Lung microvascular endothelial cell (primary cell): ENCODE data around the gene GRID1. TPM values are rescaled to one million over a fixed set of nuclear protein-coding genes. Genes with fewer than 3 reads are reported as not detected.

Experiments used
- DNase-seq, 2 donors: peaks; one replicate each; pipeline versions ENCODE4 v3.0.0 to v3.0.0-alpha.2; 2010; ENCODE audit warnings: low read depth in 2 of 2
- total RNA-seq: library from RNA; depleted of rRNA; stranded (reverse); fragments of >200 nt; gene quantifications from 2 replicates; pipeline ENCODE4 v1.2.1, GENCODE V29; 2014

Gene GRID1
- total RNA-seq, 1 donor from 2014 or later: not detected

DNA sequence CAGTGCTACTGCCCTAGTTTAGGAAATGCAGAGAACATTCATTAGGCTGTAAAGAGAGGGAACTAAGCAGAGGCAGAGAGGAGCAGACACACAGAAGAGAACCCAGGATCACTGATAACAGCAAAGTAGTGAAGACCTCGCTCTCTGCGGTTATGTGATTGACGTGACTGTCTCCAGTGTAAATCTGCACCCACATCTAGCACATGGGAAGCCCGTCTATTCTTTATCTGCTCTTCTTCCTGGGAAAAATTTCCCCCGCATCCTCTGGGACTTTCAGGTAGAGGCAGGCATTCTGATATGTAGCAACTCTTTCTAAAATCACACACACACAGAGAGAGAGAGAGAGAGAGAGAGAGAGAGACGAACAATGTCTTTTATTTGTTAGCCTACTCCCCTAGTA, 699.6 kb downstream of the GRID1 start:
- DNase-seq: no peak

DNA sequence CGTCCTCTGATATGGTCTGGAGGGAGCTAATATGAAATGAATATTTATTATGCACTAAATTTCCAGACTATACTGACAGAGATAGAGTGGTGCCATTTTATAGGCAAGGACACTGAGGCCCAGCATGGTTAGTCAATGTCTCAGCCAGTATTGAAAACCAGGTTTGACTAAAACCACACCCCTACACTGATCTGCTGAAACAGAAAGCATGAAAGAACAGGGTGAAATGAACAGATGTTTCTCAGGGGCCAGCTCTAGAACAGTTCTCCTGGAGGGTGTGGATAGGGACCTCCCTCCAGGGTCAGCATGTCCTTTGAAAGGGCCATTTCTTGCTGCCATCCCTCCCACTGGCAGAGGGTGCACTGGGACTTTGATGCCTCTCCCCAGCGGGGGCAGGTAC, 700.5 kb downstream of the GRID1 start:
- DNase-seq: no peak

DNA sequence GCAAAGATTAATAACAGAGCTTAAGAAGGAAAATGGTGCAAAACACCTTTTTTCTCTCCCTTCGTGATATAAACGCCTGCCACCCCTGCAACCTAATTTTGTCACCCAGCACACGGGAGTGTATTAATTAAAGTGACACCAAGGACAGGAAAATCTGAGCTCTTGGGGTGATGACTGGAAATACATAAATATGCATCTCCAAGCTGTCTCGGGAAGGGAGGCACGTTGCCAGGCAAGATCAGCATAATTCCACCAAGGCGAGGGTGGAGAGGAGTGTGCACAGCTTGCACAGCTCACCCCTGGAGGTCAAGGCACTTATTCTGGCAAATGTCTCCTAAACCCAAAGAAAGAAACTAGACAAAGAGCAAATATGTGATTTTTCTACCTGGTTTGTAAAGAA, 700.9 kb downstream of the GRID1 start:
- DNase-seq: no peak

DNA sequence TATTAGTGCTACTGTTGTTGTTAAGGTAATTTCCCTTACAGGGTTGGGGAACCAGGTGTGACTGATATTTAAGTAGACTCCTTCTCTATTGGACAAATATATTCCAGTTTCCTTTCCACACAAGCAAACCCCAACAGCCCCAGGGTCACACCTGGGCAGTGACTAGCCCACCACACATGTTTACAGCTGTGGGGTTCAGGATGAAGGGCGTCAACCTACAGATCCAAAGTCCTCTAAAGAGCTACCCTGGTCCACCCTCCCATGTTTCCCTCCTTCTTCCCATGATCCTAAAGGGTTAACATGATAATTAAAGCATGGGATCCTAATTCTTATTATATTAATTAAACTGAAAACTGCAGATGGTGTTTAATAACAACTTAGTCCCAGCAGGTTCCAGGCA, 701.5 kb downstream of the GRID1 start:
- DNase-seq: no peak

DNA sequence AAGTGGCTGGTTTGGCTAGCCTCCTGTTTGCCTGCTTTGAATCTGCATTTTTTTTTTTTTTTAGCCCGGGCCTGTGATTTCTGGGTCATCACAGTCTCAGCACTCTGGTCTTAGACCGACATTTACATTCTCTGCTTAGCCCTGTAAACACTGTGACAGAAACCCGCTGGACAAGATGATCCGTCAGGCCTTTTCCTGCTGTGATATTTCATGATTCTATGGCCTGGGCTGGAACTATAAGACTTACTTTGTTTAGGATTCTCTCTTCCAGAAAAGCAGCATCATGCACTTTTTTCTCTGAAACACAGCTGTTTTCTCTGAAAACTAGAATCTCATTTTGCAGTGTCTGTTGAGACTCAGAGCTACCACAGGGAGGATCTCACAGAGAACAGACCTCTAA, 705.5 kb downstream of the GRID1 start:
- DNase-seq: no peak

DNA sequence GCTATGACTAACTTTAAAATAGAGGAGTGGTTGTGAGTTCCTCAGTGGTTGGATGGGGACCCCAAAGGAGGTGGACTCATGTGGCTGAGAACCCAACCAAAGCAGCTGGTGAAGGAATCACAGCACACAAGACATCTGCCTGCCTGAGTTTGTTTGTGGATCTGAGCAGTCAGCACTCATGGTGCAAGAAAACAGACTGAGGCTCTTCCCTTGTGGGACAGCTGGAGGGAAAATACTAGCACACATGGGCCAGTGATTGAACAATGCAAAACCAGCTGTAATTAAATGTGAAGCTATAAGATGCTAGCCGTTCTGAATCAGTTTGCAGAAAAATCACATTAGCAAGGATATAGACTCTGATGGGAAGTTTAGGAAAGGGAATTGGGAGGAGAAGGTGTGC, 707.3 kb downstream of the GRID1 start:
- DNase-seq: no peak

DNA sequence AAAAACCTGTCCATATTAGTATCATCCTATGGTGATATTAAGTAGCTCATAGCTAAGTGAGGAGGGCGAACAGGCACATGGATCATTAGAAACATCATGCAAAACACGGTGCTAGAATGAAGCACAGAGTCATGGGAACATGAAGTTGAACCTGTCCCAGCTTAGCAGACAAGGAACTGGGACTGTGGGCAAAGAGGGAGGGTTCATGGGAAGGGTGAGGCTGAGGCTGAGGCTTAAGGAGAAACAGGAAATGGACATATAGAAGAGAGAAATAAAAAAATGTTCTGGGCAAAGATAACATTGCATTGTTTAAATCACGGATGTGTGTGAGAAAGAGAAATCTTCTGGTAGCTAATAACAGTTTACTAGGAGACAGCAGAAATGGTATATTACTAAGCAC, 708.1 kb downstream of the GRID1 start:
- no peak for DNase-seq

DNA sequence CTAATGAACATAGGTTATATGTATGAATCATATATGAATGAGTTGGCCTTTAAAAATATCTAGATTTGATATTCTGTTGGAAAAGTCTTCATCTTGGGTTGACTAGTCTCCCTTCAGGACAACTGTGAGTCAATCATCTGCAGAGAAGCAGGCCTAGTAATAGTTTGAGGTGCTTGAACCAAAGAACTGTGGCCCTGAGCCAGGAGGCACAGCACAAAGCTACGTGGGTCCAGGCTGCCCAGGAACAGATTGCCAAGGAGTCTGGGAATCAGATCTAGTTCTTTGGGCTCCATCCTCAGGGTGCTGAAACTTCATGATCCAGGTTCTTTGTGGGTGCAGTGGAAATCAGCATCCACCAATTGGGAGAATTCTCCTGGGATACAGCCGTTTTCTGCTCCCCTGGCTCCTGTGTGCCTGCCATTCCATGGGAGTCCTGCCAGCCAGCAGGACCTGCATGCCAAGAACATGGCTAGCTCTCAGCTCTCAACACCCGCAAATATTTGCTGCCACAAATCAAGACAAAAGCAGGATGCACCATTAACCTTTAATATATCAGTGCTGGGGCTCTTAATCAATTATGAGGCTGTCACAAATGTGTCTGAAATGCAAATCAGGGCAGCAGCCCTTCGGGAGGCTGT, 709.0 kb downstream of the GRID1 start:
- DNase-seq: no peak

DNA sequence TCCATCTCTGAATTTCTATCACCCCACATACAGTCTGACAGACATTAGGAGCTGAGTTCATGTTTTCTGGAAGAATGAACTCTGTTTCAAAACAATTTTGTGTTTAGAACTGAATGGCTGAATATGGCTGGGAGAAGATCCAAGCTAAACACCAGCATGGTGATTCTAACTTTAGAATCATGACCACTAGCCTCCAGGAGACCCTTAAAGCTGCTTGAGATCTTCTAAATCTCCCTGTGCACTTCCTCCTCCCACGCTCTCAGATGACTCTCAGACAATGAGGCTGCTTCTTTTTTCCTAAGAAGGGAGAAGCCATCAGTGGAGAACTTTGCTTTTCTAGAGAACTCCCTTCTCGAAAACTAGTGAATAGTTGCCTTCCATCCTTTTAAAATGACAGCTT, 711.2 kb downstream of the GRID1 start:
- no peak for DNase-seq

DNA sequence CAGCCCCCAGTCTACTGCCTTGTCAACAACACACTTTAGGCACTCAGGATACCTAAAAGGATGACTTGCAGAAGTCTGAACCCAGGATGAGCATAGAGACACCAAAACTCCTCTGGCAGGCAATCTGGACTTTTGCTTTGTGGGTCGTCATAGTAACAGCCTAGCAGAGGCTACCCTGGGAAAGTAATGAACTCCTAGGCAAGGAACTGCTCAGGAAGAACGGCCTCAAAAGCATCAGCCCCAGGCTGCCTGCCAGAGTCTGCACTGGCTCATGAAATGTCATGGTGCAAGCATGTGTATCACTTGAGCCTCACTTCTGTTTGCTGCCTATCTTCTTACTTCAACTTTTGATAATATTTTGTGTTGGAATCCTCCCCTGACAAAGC, 715.1 kb downstream of the GRID1 start:
- DNase-seq: no peak

DNA sequence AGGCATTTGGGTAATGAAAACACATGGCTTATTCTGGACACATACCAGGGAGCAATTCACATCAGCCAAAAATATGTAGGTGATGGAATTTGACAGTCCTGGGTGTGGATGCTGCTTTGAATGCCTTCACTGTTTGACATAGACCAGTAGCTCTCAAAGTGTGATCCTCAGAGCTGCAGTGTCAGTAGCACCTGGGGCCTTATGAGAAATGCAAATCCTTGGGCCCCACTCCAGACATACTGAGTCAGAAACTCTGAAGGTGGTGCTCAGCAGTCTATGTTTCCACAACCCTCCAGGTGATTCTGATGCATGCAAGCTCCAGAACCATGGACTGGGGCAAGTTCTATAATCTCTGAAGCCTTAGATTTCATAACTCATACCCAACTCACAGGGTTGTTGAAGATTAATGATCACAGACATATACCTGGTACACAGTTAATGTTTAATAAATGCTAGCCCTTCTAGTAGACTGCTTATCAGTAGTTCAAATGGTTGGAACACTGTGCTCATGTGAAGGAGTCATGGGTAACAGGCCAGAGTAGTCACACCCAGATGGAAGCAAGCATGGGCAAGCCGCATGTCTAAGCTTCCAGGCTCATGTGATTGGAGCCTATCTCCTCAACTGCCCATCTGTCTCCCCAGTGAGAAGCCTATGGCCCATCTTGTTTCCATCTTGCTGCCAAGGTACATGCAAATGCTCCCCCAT, 715.7 kb downstream of the GRID1 start:
- no peak for DNase-seq

DNA sequence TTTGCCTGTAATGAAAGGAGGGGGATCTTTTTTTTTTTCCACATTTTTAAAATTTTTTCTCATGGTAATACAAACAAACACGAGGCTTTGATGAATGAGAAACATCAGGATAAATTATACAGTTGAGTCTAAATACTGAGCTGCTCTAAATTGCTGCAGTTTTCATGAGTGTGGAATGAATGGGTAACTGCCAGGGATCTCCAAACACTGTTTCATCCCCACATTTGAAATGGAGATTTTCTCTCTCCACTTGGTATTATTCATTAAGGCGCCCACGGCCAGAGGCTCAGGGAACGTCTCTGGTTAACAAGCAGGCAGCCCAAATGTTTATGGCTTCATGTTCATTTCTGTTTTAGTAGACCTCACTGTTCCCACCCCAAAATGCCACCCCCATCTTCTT, 717.1 kb downstream of the GRID1 start:
- DNase-seq: no peak

DNA sequence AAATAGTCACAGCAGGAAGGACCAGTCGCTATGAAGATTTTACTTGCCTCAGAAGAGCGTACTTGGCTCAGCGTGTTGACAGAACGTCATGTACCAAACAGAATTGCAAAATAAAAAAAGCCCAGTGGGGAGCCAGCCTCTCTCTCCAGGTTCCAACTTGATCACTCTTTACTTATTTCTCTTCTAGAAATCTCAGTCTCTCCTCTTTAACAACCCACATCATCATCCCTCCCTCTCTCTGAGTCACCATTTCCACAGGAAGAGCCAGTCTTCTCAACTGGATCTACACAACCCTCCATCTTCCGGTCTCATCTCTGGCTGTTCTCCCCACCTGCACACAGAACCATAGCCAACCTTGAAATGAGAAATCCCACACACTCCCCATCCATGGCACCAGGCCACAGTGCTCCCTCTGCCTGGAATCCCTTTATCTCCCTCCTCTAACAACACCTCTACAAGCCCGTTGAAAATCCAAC, 718.3 kb downstream of the GRID1 start:
- peak in 1 of 2 donors; percentile 70 for DNase-seq

DNA sequence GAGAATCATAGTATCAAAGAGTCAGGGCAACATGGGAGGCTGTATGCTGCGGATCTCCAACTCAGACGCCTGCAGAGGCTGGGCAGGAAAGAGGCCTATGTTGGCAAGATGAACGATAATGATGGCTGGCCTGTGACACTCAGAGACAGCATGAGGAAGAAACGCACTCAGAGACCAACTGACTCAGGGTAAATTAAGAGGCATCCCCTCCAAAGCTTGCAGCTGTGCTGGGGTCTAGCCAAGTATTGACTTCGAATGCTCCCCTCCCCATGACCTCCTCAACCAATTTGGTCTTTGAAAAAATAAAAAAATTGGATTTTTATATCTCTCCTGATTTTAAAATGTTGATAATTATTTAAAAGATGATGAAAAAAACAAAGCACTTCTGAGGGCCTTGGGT, 718.9 kb downstream of the GRID1 start:
- DNase-seq: no peak

DNA sequence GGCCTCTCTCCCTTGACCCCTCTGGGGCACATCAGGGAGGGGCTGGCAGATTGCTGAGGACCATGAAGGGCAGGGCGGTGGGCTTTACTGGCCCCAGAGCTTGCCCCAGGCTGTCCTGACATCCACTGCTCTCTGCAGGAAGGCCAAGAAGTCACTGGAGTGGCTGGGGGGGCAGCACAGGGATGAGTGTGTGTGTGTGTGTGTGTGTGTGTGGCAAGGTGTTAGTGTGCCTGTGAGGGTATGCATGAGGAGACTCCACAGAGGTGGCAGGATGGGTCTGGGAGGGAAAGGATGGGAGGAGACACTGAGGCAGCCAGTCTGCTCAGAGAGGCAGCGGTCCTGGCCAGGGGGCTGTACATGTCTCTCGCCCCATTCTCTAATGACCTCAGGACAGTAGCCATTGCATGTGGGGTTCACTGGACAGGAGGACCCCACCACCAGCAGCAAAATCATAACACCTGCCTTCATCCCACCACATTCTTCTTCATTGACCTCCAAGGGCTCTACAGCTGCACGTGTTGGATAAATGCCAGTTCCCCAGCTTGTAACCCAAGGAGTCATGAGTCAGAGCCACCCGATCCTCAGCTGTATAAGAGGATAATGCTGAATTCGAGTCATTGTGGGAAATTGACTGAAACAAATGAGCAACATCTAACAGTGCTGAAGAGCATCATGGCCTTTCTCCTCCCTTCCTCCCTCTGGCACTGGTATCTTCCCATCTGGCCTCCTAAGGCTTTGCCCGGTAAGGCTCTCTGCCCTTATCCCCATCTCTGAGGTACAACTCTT, 720.5 kb downstream of the GRID1 start:
- peak in 1 of 2 donors; percentile 68 for DNase-seq

DNA sequence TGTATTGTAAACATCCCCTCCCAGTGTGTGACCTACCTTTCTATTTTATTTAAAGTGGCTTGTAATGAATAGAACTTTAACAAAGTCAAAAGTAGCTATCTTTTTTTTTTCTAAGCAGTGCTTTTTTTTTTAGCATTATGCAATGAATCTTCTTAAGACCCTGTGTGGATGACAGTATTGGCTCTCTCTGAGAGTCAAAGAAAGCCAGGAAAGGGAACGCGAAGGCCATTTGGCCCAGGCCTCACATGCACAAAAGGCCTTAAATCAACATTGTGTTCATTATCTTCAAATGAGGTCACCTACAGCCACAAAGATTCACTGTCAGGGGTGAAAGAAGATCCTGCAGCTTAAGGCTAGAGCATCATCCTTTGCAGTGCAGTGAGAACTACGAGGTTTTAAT, 721.5 kb downstream of the GRID1 start:
- no peak for DNase-seq

DNA sequence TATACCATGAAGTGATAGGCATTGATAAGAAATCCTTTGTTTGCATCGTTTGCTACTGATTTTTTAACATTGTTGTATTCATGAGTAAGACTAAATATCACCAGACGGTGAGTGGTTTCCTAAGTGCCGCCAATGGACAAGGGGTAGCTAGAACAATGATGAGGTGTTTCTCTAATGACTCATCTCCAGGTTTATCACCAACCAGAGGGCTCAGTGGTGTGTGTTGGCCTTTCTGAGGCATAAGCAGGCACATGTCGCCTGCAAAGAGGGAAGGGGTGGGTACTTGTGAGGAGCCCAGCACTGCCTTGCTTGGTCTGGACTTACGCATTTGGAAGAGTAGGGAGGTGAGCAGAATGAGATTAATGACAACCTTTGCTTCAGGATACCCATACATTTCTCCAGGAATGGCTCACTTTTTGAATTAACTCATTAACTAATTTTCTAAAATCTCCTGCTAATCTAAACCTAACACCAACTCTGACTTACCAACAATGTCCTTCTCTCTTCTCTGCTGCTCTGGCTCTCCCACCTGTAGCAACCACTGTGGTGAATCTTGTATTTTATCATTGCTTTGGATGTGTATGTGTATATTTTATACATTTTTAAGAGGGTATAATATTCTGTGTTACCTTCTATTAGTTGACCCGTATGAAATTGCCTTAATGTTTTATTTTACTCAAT, 722.6 kb downstream of the GRID1 start:
- peak; percentile 45 to 60 for DNase-seq

DNA sequence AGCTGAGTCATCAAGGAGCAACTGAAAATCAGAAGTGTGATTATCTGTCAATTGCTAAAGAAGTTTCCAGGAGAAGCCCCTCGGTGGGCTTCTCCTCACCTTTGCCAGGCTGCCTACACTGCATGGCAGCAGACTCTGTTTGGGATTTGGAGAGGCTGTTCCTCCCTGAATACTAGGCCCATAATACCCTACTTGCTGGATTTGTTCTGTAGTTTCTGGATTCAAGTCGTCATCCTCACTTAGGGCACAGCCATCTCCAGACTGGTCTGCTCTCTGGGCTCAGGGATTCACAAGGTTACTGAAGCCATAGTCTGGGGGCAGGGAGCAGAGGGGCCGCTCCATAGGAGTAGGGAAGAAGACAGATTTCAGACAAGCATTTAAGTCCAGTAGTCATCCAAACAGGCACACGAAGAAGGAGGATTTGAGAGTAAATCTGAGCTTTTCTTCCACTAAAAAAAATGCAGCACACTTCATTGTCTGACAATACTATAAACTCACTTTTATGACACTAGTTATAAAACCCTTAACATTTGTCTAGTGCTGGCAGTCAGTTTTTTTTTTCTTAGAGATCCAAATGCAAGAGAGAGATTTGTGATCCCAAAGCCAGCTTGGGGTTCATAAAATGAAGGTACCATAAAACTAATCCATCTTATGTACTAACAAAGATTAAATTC, 723.3 kb downstream of the GRID1 start:
- DNase-seq: no peak

DNA sequence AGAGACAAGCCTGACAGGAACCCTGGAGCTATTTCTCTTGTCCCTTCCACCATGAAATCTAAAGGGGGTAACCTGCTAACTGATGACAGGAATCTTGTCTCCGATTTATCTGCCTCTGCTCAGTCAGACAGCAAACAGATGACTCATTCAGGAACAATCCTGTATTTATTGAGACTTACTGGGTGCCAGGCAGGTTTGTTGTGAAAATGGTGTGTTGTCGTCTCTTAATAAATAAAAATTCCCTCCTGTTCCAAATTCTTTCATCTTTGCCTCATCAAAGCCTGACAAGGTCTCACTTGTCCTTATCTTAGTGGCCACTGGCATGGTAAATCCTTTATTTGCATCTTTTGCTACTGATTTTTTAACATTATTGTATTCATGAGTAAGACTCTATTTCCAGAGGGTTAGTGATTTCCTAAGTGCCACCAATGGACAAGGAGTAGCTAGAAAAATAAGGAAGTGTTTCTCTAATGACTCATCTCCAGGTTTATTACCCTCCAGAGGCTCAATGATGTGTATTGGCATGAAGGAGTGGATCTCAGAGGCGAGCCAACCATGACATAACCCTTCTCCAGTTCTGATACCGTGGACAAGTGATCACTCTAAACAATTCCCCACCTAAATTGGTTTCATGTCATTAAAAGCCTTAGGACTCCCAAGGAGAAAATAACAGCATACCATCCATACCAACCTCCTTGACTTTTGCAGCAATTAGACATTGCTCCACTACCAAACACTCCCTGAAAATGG, 724.0 kb downstream of the GRID1 start:
- DNase-seq: peak; percentile 43 to 72

DNA sequence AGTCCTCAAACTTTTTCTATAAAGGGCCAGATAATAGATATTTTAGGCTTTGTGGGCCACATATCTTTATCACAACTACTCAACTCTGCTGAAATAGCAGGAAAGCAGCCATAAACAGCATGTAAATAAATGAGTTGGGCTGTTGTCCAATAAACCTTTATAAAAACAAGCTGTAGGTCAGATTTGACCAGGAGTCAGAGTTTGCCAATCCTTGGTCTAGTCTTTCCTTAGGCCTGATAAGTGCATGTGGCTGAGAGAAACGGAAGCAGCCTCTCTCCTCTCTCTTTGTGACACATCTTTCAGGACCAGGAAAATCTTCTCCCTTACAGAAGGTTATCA, 724.5 kb downstream of the GRID1 start:
- DNase-seq: peak; percentile 7 to 34

DNA sequence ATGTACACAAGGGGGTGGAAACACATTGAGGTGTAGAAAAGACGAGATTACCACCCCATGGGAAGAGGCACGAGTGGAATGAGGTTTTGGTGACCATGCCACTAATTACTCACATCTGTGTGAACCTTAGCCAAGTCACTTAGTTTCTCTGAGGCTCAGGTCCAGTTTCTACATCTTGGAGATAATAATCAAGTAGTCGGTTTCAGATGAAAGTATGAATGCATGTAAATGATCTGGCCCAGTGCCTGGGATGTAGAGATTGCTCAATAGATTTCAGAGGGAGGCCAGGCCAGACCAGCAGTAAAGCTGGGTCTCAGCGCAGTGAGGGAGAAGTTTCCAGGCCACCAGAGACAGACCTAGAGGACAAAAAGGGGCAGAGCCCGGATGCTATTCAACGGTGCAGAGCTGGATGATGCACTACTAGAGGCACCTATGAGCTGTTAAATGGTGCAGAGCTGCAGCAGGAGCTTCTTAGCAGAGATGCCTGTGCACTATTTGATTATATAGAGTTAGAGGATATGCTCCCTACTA, 725.1 kb downstream of the GRID1 start:
- DNase-seq: peak; percentile 16 to 18
